Hepatocyte (in vitro differentiated cells): ENCODE results near the gene SCART1. TPM values are rescaled to one million over a fixed set of nuclear protein-coding genes. Genes with fewer than 3 reads are reported as not detected.

Experiments
- DNase-seq: peaks from one replicate; pipeline ENCODE4 v3.0.0-alpha.2; 2016; ENCODE audit warnings: low spot score
- H2AFZ ChIP-seq: fragments of 200-600 bp; sonication (generic); 2 replicates; pipeline ENCODE4 v1.6.0; 2016; ENCODE audit warnings: antibody characterized with exemption, mild to moderate bottlenecking
- H3K27ac ChIP-seq: fragments of 200-600 bp; sonication (generic); 2 replicates; pipeline ENCODE4 v1.5.1; 2016; ENCODE audit warnings: mild to moderate bottlenecking
- H3K27me3 ChIP-seq: fragments of 200-600 bp; sonication (generic); 2 replicates; pipeline ENCODE4 v1.6.1; 2016
- H3K36me3 ChIP-seq: fragments of 200-600 bp; sonication (generic); replicated peaks from 2 replicates; pipeline ENCODE4 v1.5.1; 2016; ENCODE audit warnings: low read depth; ENCODE audit not compliant: insufficient read depth
- H3K4me1 ChIP-seq: fragments of 200-600 bp; sonication (generic); 2 replicates; pipeline ENCODE4 v1.5.1; 2016; ENCODE audit warnings: mild to moderate bottlenecking, moderate library complexity; ENCODE audit not compliant: insufficient read depth
- H3K4me2 ChIP-seq: fragments of 200-600 bp; sonication (generic); 2 replicates; pipeline ENCODE4 v1.6.0; 2016
- H3K4me3 ChIP-seq: fragments of 200-600 bp; sonication (generic); 2 replicates; pipeline ENCODE4 v1.5.1; 2016; ENCODE audit warnings: mild to moderate bottlenecking
- H3K79me2 ChIP-seq: fragments of 200-600 bp; sonication (generic); 2 replicates; pipeline ENCODE4 v1.6.0; 2017; ENCODE audit warnings: mild to moderate bottlenecking
- H3K9me2 ChIP-seq: fragments of 200-600 bp; sonication (generic); replicated peaks from 2 replicates; pipeline ENCODE4 v1.6.0; 2017; ENCODE audit warnings: mild to moderate bottlenecking; ENCODE audit not compliant: insufficient read depth
- H3K9me3 ChIP-seq: fragments of 200-600 bp; sonication (generic); 2 replicates; pipeline ENCODE4 v1.5.1; 2016; ENCODE audit warnings: low read depth, mild to moderate bottlenecking
- H4K20me1 ChIP-seq: fragments of 200-600 bp; sonication (generic); 2 replicates; pipeline ENCODE4 v1.6.0; 2016; ENCODE audit warnings: mild to moderate bottlenecking; ENCODE audit not compliant: insufficient read depth, poor library complexity, severe bottlenecking
- CTCF ChIP-seq: fragments of 200-600 bp; sonication (generic); IDR thresholded peaks from 2 replicates; pipeline ENCODE4 v1.5.1; 2016; ENCODE audit warnings: antibody characterized with exemption, mild to moderate bottlenecking; ENCODE audit not compliant: poor library complexity
- EZH2 ChIP-seq: fragments of 200-600 bp; sonication (generic); IDR thresholded peaks from 2 replicates; pipeline ENCODE4 v1.6.1; 2016; ENCODE audit warnings: antibody characterized with exemption, mild to moderate bottlenecking, borderline replicate concordance
- EZH2phosphoT487 ChIP-seq: fragments of 200-600 bp; sonication (generic); IDR thresholded peaks from one replicate; pipeline ENCODE4 v1.6.1; 2018; ENCODE audit warnings: antibody characterized with exemption, mild to moderate bottlenecking, low read depth, moderate library complexity; ENCODE audit not compliant: unreplicated experiment, severe bottlenecking
- WGBS: methylation state at CpG from one replicate; pipeline ENCODE4 v1.1.6; 2016; ENCODE audit warnings: low lambda C conversion rate; ENCODE audit errors: missing lambda C conversion rate; 5-methylcytosine and 5-hydroxymethylcytosine counted together
- polyA plus RNA-seq: library from polyadenylated mRNA; unstranded; fragments of >200 nt; fragmentation: Nextera tagmentation; extraction: Ambion mirVana; gene quantifications from 2 replicates; pipeline ENCODE4 v1.2.1, GENCODE V29; 2016
- total RNA-seq: library from RNA; depleted of rRNA; stranded (reverse); fragments of >200 nt; gene quantifications from 2 replicates; pipeline ENCODE4 v1.2.3, GENCODE V29; 2014

SCART1 gene
- total and polyA plus RNA-seq, 2 experiments from 2014 or later = 0.63 to 1.00 TPM

GRCh38 chr10:133461841-133462240 is 8.1 kb downstream of the SCART1 start:
- no peaks in the 10 kb centered on the region for H3K36me3 ChIP-seq
- no peak overlapping the region for H3K4me3 ChIP-seq
- no peaks in the 10 kb centered on the region for H3K27me3 ChIP-seq
- no peak for TF ChIP-seq EZH2phosphoT487
- no peak for TF ChIP-seq CTCF
- no peak for TF ChIP-seq EZH2
- H3K79me2 ChIP-seq = no peaks in the 10 kb centered on the region
- no peak for DNase-seq
- H3K27ac ChIP-seq = no peak overlapping the region
- no peaks in the 10 kb centered on the region for H3K9me3 ChIP-seq
- WGBS = 67% methylated on average over 8 of the region's 8 CpGs
- no peak overlapping the region for H2AFZ ChIP-seq
- H3K9me2 ChIP-seq = no peaks in the 10 kb centered on the region
- no peaks in the 10 kb centered on the region for H4K20me1 ChIP-seq
- no peaks in the 10 kb centered on the region for H3K4me1 ChIP-seq
- no peak overlapping the region for H3K4me2 ChIP-seq

GRCh38 chr10:133462512-133463305 is 9.0 kb downstream of the SCART1 start:
- Histone ChIP-seq H3K36me3 (no peaks in the 10 kb centered on the region), H2AFZ (no peak overlapping the region), H3K27ac (no peak overlapping the region), H3K9me2 (no peaks in the 10 kb centered on the region), H3K4me2 (no peak overlapping the region), H4K20me1 (no peaks in the 10 kb centered on the region), H3K79me2 (no peaks in the 10 kb centered on the region), H3K9me3 (no peaks in the 10 kb centered on the region), H3K4me3 (no peak overlapping the region), H3K4me1 (no peaks in the 10 kb centered on the region), H3K27me3 (no peaks in the 10 kb centered on the region)
- WGBS = 82% methylated on average over 10 of the region's 10 CpGs
- DNase-seq = no peak
- no peak for TF ChIP-seq EZH2
- no peak for TF ChIP-seq EZH2phosphoT487
- TF ChIP-seq CTCF = no peak

- no peak for TF ChIP-seq EZH2phosphoT487
- no peak for TF ChIP-seq EZH2
- no peak for TF ChIP-seq CTCF
- H3K4me2 ChIP-seq = no peak overlapping the region
- H3K36me3 ChIP-seq = no peaks in the 10 kb centered on the region
- H2AFZ ChIP-seq = no peak overlapping the region
- H3K27ac ChIP-seq = no peak overlapping the region
- H3K9me3 ChIP-seq = no peaks in the 10 kb centered on the region
- H4K20me1 ChIP-seq = no peaks in the 10 kb centered on the region
- no peaks in the 10 kb centered on the region for H3K27me3 ChIP-seq
- 97% methylated on average over 12 of the region's 12 CpGs for WGBS
- H3K4me1 ChIP-seq = no peaks in the 10 kb centered on the region
- H3K4me3 ChIP-seq = no peak overlapping the region
- H3K79me2 ChIP-seq = no peaks in the 10 kb centered on the region
- H3K9me2 ChIP-seq = no peaks in the 10 kb centered on the region
- no peak for DNase-seq
These were observed 10.9 kb downstream of the SCART1 start for GRCh38 chr10:133464582-133465031.
